SH-SY5Y (cell line): ENCODE data around the gene MT3.

ENCODE experiments used
- GATA2 ChIP-seq: IDR thresholded peaks from 2 replicates; pipeline ENCODE4 v1.6.1; 2011; ENCODE audit warnings: mild to moderate bottlenecking, low read depth, low read length
- GATA3 ChIP-seq: IDR thresholded peaks from 2 replicates; pipeline ENCODE4 v1.6.1; 2011; ENCODE audit warnings: low read depth, mild to moderate bottlenecking, low read length, moderate library complexity

DNA sequence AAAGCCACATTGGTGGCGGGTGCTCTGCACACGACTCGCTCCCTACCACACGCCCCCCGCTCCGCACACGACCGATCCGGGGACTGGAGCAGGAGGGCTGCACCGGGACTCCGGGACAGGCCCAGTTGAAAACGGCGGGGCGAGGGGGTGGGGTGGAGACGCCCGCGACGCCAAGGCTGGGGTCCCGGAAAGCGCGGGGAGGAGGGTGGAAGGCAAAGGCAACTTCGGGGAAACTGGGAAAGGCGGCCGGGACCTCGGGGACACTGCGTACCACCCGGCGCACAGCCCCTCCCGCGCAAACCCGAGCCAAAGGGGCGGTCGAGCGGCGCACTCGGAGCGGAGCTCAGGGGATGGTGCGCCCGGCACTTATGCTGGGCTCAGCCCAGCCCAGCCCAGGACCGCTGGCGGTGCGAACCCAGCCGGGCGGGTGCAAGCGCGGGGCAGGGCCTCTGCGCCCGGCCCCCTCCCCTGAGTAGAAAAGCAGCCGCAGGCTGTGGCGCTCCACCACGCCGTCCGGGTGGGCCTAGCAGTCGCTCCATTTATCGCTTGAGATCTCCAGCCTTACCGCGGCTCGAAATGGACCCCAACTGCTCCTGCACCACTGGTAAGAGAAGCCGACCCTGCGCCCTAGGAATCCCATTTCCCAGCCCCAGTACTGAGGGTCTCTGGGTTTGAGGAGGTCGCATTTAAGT, 43.0 kb downstream of the MT3 start, which contains the start of gene MT1M:
- TF ChIP-seq GATA3 (no peak), GATA2 (peak; percentile 34)
